Cerebellar nuclear complex (tissue), 1 donor: ENCODE results near the gene CAB39L.
"Not testable (repeated sequence)": the region's sequence is repeated elsewhere in the genome, so short reads cannot be mapped to it uniquely, and the experiment has no call there.

ENCODE experiments used
- DNase-seq, 2 experiments: peaks; one replicate each; lab custom pipeline; 2025; lab: John Stamatoyannopoulos, UW

CAB39L gene

GRCh38 chr13:49310251-49310650 is 133.6 kb downstream of the CAB39L start:
- DNase-seq = no peak

- no peak for DNase-seq
These were observed 134.9 kb downstream of the CAB39L start for GRCh38 chr13:49308921-49309408.

GRCh38 chr13:49308097-49308875 is 135.6 kb downstream of the CAB39L start:
- no peak for DNase-seq

- DNase-seq = no peak
These were observed 136.5 kb downstream of the CAB39L start for GRCh38 chr13:49307365-49307764.

- no peak for DNase-seq
These were observed 138.0 kb downstream of the CAB39L start for GRCh38 chr13:49305792-49306425.

- no peak for DNase-seq
These were observed 138.8 kb downstream of the CAB39L start for GRCh38 chr13:49304763-49305700.

- DNase-seq = no peak
These were observed 139.5 kb downstream of the CAB39L start for GRCh38 chr13:49304356-49304755.

- DNase-seq = no peak
These were observed 140.2 kb downstream of the CAB39L start for GRCh38 chr13:49303533-49304252.

- no peak for DNase-seq
These were observed 141.0 kb downstream of the CAB39L start for GRCh38 chr13:49302817-49303216.

GRCh38 chr13:49302222-49302621 is 141.6 kb downstream of the CAB39L start:
- no peak for DNase-seq

GRCh38 chr13:49300739-49301589 is 142.9 kb downstream of the CAB39L start:
- peak in 1 of 2 experiments; percentile 20 for DNase-seq

- no peak for DNase-seq
These were observed 143.6 kb downstream of the CAB39L start for GRCh38 chr13:49300276-49300675.

GRCh38 chr13:49298903-49299605 is 144.8 kb downstream of the CAB39L start:
- no peak for DNase-seq

GRCh38 chr13:49298416-49298815 is 145.4 kb downstream of the CAB39L start:
- DNase-seq = no peak

GRCh38 chr13:49297338-49297737 is 146.5 kb downstream of the CAB39L start:
- DNase-seq = no peak

- DNase-seq = no peak
These were observed 147.2 kb downstream of the CAB39L start for GRCh38 chr13:49296659-49297058.

- DNase-seq = no peak
These were observed 148.6 kb downstream of the CAB39L start for GRCh38 chr13:49295244-49295643.

GRCh38 chr13:49294723-49295122 is 149.1 kb downstream of the CAB39L start:
- DNase-seq = not testable (repeated sequence)

GRCh38 chr13:49292742-49293486 is 150.9 kb downstream of the CAB39L start:
- DNase-seq = peak in 1 of 2 experiments; percentile 2
